ENCODE measurements around the gene CCDC182.
A peak's percentile ranks its signal among the peaks of the same experiment; 100 is the strongest.

Gene CCDC182

DNA sequence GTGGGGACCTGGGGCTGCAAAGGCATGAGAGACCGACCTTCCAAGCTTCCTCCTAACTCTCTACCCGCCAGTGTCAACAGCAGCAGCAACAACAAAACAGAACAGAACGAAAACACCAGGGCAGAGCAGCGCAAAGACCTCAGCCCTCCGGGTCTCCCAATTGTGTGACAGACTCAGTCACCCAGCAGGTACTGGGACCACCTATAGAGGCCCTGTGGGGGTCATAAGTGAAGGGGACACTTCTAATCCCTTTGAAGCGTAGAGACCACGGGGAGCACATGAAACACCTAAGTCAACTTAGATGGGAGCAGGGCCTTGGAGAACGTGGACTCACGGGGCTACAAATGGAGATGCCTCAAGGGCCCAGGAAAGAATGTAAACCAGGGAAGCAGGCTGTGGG, 12.6 kb upstream of the CCDC182 start:
- DNase-seq (ENCODE audit: low read depth), result no peak

GRCh38 chr17:57756951-57757350, 11.9 kb upstream of the CCDC182 start:
- DNase-seq (ENCODE audit: low read depth), result no peak

GRCh38 chr17:57755480-57756070, 10.5 kb upstream of the CCDC182 start:
- DNase-seq (ENCODE audit: low read depth), result no peak

GRCh38 chr17:57752031-57752905, 7.2 kb upstream of the CCDC182 start:
- DNase-seq (ENCODE audit: low read depth), result no peak

GRCh38 chr17:57751348-57751971, 6.4 kb upstream of the CCDC182 start:
- DNase-seq (ENCODE audit: low read depth), result no peak

GRCh38 chr17:57750895-57751294, 5.8 kb upstream of the CCDC182 start:
- no peak for DNase-seq (ENCODE audit: low read depth)

DNA sequence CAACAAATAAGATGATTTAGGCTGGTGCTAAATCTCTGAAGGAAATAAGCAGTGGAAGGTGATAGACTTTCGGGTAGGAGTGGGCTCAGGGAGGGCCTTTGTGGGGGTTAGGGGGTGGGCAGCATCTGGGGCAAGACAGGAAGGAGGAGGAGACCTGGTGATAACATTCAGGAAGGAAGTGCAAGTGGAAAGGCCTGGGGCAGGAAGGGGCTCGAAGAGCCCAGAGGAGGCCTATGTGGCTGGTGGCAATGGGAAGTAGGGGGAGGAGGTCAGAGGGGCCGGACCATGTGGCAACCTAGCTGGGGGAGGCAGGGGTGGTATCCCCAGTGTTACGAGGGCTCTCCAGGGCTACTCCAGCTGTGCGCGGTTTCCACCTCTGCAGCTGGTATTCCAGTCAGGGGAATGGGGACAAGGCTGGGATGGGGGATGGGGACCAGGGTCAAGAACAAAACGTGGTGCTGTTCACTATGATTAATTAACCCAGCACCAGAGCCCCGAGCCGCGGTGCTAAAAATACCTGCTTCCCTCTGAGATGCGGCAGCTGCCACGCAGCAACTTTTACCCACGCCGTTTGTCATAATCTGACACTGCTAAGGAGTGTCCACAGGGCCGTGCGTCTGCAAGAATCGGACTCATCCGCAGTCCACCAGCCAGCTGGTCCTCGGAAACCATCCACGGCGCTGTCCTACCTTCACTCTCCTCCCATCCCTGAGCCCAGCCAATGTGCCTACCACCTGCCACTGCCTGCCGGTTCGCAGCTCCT, 5.2 kb upstream of the CCDC182 start:
- DNase-seq (ENCODE audit: low read depth), result no peak

DNA sequence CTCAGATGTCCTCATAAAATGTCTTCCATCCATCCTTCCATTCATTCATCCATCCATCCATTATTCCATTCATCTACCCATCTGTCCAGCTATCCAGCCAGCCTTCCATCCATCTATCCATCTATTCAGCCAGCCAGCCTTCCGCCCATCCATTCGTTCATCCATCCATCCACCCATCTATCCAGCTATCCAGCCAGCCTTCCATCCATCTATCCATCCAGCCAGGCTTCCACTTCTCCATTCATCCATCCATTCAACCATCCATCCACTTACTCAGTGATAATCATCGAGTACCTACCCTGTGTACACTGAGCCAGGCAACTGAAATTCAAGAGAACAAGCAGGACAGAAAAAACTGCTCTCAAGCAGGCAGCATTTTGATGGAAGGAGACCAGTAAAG, 4.6 kb upstream of the CCDC182 start:
- DNase-seq (ENCODE audit: low read depth), result no peak

DNA sequence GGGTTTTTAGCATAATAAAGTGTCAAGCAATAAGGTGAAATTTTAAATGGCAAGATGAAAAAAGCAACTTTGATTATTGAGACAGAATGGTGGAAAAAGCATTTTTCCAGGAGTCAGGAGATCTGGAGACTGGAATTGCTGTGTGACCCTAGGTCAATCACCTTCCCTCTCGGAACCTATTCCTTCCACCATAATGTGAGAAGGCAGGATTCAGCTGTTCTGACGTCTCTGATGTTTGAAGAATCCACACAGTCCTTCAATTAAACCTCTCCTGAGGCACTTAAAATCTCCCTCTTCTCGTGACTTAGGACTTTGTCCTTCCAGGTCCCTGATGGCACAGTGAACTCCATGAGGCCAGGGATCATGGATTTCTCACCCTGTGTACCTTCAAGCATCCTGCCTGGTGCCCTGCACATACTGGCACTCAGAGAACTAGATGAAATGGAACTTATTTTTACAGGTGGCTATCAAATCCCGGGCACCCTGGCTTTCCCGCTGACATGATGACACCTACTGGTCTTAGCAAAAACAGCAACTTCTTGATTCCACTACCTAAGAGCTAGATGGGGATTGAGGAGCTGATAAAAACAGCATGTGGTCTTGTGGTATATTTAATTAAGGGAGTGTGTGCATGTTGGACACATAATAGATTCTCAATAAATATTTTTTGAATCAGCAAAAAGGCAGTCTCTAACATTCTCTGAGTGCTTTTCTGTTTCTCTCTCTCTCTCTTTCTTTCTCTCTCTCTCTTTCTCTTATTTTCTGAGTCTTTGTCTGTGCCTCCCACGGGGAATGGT, 2.3 kb upstream of the CCDC182 start:
- DNase-seq (ENCODE audit: low read depth), result peak; percentile 4

DNA sequence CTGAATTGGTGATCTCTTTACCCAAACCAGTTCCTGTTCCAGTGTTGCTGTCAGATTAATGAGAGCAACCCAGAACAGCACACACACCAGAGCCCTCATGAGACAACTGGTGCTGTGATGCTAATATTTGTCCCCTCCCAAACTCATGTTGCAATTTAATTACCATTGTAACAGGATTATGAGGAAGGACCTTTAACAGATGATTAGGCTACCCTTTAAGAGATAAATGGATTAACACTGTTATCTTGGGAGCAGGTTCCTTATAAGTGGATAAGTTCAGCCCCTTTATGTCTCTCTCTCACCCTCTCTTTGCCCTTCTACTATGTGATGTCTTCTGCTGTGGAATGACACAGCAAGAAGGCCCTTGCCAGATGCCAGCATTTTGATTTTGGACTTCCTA, 1.1 kb upstream of the CCDC182 start:
- DNase-seq (ENCODE audit: low read depth), result no peak

DNA sequence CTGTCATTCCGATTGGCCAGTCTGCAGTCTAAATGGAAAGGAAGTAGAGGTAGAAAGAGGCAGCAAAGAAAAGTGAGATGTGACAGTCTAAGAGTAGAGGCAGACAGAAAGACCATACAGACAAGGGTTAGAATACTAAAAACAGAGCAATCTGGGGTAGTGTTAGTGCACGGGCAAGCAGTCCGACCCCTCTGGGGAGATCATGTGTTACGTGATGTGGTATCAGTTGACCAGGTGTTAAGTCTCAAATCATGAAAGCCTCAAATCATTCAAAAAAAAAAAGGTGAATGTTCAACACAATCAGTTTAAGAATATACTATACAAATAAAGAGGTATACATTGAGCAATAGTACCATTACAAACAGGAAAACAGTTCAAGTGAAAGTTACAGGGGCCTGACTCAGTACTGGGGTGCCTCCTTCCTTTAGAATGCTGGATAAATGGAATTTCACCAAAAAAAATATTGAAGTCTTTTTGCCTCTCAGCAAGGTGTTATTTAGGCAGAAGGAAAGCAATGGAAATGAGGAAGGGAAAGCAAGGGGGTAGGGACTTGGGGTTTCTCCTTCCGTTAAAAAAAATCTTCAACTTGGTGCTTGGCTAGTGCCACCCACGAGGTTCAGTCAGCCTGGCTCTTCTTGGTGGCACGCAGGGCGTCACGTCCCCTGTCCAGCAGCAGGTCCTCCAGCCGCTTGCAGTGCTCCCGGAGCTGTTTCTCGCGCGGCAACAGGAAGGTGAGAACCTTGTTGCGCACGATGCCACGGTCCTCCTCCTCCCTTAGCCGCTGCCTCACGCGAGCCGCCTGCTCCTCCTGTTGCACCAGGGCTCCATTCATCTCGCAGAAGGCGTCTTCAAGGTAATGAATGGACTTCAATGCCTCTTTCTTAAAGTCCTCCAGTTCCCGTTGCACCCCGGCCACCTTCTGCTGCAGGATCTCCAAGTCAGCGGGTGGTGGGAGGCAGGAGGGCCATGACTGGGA, 616 bp downstream of the CCDC182 start:
- DNase-seq (ENCODE audit: low read depth), result no peak

DNA sequence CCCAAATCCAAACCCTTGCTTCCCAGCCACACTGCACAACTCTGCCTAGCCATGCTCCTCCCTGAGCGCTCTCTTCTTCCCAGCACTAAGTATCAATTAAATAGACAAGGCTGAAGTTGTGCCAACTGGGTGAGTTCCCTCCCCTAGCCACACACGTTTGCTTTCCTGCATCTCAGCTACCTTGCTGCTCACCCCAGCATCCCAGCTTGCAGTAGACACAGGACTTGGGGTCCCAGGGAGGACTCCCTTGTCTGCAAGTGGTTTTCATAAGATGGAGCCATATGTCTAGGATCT, 4.9 kb downstream of the CCDC182 start:
- DNase-seq (ENCODE audit: low read depth), result no peak

GRCh38 chr17:57739402-57740234, 5.5 kb downstream of the CCDC182 start:
- DNase-seq (ENCODE audit: low read depth), result no peak

- DNase-seq (ENCODE audit: low read depth), result no peak
Measured at GRCh38 chr17:57737450-57737849, 7.6 kb downstream of the CCDC182 start.

DNA sequence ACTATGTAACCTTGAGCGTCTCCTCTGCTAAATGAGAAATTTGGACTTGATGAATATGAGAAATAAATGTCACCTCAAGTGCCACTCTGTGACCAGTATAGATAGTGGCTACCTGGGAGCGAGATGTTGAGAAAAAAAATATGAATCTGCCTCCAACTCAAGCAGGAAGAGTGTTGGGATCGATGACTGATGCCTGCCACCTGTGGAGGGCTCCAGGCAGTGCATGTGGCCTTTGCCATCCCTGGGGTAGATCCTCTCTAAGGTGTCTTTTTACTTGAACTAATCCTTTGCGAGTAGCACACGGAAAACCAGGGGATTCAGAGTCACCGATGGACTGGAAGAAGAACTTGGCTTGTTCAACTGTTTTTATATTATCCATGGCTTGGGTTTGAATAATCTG, 9.4 kb downstream of the CCDC182 start:
- DNase-seq (ENCODE audit: low read depth), result no peak

DNA sequence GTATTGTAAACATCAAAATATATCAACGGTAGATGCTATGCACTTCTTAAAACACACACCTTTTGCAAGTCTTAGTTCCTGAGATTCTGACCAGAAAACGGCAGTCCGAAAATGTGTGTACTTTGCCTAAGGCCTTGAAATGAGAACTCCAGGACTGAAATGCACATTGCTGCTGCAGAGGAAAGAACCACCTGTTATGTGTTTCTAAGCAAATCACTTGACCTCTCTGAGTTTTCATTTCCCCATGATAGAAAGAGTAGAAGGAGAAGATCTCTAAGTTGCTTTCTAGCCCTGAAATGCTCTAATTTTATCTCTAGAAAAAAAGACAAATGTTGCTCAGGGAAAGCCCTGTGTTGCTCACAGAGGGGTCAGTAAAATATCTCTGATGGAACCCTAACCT, 9.9 kb downstream of the CCDC182 start:
- DNase-seq (ENCODE audit: low read depth), result no peak

DNA sequence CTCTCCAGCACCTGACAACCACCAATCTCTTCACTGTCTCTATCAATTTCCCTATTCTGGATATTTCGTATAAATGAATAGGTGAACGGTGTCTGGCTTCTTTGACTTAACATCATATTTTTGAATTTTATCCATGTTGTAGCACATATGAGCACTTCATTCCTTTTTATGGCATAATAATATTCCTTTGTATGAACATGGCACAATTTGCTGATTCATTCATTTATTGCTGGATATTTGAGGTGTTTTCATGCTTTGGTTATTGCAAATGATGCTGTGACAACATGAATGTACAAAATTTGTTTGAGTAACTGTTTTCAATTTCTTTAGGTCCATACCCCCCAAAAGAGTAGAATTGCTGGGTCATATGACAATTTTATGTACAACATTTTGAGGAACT, 12.0 kb downstream of the CCDC182 start:
- no peak for DNase-seq (ENCODE audit: low read depth)

DNA sequence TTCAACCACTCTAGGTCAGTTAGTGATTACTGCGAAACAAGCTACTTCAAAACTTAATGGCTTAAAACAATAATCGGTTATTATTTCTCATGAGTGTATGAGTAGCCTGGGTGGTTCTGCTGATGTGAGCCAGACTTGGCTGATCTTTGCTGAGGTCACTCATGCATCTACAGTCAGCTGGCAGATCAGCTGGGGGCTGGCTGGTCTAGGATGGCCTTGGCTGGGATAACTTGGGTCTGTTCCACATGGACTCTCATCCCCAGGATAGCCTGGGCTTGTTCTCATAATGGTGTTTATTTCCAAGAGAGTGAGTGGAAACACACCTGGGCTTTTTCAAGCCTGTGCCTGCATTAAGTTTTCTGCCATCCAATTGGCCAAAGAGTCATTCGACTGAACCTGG, 13.0 kb downstream of the CCDC182 start:
- no peak for DNase-seq (ENCODE audit: low read depth)

DNA sequence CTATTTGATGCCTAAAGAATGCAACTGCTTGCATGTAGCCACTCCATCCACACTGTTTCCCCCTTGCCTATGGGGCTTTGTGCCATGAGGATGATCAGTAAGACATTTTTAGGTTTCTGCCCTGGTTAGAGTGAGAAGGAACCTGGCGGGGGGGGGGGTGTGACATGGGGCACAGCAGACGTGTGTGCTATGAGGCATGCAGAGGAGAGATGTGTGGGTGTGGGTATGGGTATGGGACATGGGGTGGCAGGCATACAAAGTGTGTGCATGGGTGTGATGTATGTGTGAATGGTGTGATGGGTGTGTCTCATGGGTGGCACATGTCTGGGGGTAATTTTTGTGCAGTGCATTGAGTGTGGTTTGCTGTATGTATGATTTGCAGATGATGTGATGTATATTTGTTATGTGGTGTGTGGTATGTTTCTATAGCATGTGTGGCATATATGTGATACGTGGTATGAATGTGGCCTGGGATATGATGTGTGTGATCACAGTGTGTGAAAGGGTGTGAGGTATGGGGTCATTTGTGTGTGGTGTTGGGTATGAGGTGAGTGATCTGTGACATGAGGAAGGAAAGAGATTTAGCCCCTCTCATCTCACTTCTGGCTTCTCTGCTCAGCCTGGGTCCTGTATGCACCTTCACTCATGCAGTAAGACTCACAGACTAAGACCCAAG, 14.9 kb downstream of the CCDC182 start:
- DNase-seq (ENCODE audit: low read depth), result no peak

Data from activated T-cell treated with anti-CD3 and anti-CD28 coated beads for 48 hours (primary cell).